HEK293 (cell line): Measurements from ENCODE around the gene GAL3ST2.

Experiments used
- CTCF ChIP-seq: fragments of 450-650 bp; formaldehyde crosslinking; IDR thresholded peaks from 2 replicates; pipeline ENCODE4 v1.5.1; 2016; ENCODE audit warnings: missing biosample characterization, missing genetic modification characterization
- ZBTB49 ChIP-seq: fragments of 450-650 bp; formaldehyde crosslinking; IDR thresholded peaks from 2 replicates; pipeline ENCODE4 v1.5.1; 2016; ENCODE audit warnings: missing biosample characterization, missing genetic modification characterization, low read depth
- ZNF140 ChIP-seq: fragments of 450-650 bp; formaldehyde crosslinking; IDR thresholded peaks from 2 replicates; pipeline ENCODE4 v1.5.1; 2016; ENCODE audit warnings: missing biosample characterization, missing genetic modification characterization
- ZNF302 ChIP-seq: fragments of 450-650 bp; formaldehyde crosslinking; IDR thresholded peaks from 2 replicates; pipeline ENCODE4 v1.5.1; 2016; ENCODE audit warnings: missing biosample characterization, missing genetic modification characterization, low read depth
- ZNF580 ChIP-seq: fragments of 450-650 bp; formaldehyde crosslinking; IDR thresholded peaks from 2 replicates; pipeline ENCODE4 v1.5.1; 2016; ENCODE audit warnings: missing biosample characterization, missing genetic modification characterization
- ZNF639 ChIP-seq: fragments of 450-650 bp; formaldehyde crosslinking; IDR thresholded peaks from 2 replicates; pipeline ENCODE4 v1.5.1; 2016; ENCODE audit warnings: missing biosample characterization, missing genetic modification characterization
- ZSCAN5A ChIP-seq: fragments of 450-650 bp; formaldehyde crosslinking; IDR thresholded peaks from 2 replicates; pipeline ENCODE4 v1.5.1; 2016; ENCODE audit warnings: missing biosample characterization, missing genetic modification characterization

GRCh38 chr2:241842067-241842415 lies 65.4 kb downstream of the GAL3ST2 start:
- TF ChIP-seq ZNF580 (no peak), ZNF302 (tag by site-specific recombination) (no peak), ZNF140 (no peak), CTCF (tag by site-specific recombination) (no peak), ZSCAN5A (no peak), ZBTB49 (tag by site-specific recombination) (no peak), ZNF639 (tag by site-specific recombination) (no peak)
